AG04449 (cell line): ENCODE measurements around the gene CIPC.

ENCODE experiments used
- CTCF ChIA-PET: fragments of 350-600 bp; formaldehyde crosslinking; extraction: SDS; loops from one replicate; lab custom pipeline; 2021; ENCODE audit warnings: antibody characterized with exemption; lab: Yijun Ruan, JAX
- POLR2A ChIA-PET: fragments of 400-600, 350-600 bp; formaldehyde crosslinking; extraction: SDS; loops from one replicate; lab custom pipeline; 2020; ENCODE audit warnings: antibody characterized with exemption, inconsistent platforms; lab: Yijun Ruan, JAX
- DNase-seq: peaks from one replicate; pipeline ENCODE4 v3.0.0-alpha.2; 2010; ENCODE audit warnings: low read depth, low spot score
- H3K4me3 ChIP-seq: 2 replicates; pipeline ENCODE4 v1.5.1; 2011; ENCODE audit warnings: low read depth, mild to moderate bottlenecking, control low read depth, low read length
- TF ChIP-seq, protein P1 (sequence below): IDR thresholded peaks from one replicate; pipeline ENCODE4 v1.5.1; 2011; ENCODE audit warnings: mild to moderate bottlenecking, moderate library complexity, low read length, control low read depth, inconsistent platforms; ENCODE audit not compliant: insufficient read depth; ENCODE audit errors: missing control alignments

CIPC gene

DNA sequence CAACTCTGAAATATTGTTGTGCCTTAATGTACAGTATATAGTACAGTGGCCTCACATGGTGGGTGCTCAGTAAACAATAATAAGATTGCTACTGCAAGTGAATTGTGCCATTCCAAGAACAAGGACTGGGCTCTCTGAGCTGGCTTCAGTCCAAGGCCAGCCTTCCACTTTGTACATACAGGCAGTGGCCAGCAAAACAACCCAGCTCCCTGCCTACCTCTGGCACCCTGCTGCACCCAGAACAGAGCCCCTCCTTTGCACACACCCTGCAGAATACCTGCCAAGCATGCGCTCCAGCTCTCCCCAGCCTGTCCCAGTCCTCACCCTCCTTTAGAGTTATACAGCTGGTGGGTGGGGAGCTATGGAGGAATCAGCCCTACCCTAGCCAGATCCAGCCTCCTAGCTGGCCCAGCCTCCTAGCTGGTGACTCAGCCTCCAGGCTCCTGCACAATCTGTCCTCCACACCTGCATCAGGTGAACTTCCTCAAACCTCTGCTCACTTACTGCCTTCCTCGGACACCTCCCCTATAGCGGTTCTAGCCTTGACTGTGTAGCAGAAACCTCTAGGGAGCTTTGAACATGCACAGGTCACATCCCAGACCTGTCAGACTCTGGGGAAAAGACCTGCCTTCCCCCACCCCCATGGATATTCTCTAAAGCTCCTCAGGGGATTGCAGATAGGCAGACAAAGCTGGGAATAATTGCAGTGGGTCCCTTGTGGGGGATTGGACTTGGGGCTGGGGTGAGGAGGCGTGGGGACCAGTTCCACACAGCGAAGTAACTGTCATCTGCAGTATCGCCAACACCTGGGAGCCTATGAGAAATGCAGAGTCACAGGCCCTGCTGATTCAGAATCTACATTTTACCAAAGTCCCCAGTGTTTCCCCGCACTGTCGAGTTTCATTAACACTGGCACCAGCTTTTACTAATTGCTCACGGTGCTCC, 25.6 kb downstream of the CIPC start:
- ChIA-PET CTCF (interaction anchor here (1.0 to 7.6 kb wide), 17 partner anchors 9 to 272 kb away, joined by 3 to 72 read pairs (median 6); partner anchors contain the start of gene CIPC), POLR2A (interaction anchor here (0.6 kb wide), 1 partner anchor 192 kb away, joined by 3 read pairs; no protein-coding TSS in a partner anchor)
- no peak for DNase-seq
- TF ChIP-seq, protein P1, sequence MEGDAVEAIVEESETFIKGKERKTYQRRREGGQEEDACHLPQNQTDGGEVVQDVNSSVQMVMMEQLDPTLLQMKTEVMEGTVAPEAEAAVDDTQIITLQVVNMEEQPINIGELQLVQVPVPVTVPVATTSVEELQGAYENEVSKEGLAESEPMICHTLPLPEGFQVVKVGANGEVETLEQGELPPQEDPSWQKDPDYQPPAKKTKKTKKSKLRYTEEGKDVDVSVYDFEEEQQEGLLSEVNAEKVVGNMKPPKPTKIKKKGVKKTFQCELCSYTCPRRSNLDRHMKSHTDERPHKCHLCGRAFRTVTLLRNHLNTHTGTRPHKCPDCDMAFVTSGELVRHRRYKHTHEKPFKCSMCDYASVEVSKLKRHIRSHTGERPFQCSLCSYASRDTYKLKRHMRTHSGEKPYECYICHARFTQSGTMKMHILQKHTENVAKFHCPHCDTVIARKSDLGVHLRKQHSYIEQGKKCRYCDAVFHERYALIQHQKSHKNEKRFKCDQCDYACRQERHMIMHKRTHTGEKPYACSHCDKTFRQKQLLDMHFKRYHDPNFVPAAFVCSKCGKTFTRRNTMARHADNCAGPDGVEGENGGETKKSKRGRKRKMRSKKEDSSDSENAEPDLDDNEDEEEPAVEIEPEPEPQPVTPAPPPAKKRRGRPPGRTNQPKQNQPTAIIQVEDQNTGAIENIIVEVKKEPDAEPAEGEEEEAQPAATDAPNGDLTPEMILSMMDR = no peak
- H3K4me3 ChIP-seq = no peak overlapping the region

DNA sequence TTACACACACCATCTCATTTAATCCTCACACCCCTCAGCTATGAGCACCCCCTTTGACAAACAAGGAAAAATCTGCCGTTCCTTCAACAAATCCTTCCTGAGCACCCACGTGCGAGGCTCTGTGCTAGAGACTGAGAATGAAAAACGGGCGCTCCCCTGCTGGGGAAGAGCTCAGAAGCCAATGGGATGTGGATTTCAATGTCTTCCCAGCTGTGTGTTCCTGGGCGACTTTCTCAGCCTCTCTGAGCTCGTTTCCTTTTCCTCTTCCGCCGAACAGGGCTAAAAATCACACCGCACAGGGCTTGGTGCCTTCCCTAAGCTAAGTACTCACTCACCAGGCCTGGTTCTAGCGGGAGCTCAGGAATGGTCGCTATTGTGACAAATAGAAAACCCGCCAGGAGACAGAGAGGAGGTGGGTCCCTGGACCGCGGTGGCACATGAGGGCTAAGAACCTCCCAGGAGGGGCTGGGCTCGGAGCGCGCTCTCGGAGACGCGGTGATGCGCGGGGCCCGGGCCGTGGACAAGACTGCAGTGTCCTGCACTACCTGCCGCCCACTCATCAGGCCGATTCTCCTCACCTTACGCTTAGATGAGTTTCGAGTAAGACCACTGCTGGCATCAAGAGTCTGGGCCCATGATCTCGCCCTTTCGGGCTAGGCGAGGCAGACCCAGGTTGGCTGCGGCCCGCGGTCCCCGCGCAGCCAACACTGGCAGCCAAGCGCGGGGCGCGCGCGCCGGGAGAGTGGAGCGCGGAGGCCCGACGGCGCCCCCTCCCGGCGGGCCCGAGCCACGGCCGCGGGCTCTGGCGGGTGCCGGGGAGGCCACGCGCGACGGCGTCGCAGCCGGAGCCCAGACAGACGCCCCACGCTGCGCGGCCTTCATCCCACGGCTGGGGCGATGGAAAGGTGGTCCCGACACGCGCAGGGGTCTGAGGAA, 26.6 kb downstream of the CIPC start:
- ChIA-PET POLR2A (interaction anchor here (0.6 kb wide), 1 partner anchor 192 kb away, joined by 3 read pairs; no protein-coding TSS in a partner anchor), CTCF (interaction anchor here (0.9 to 7.6 kb wide), 20 partner anchors 9 to 273 kb away, joined by 3 to 72 read pairs (median 6); partner anchors contain the start of gene CIPC)
- H3K4me3 ChIP-seq = peak overlapping the region; percentile 58
- TF ChIP-seq, protein P1 = peak; percentile 16
- no peak for DNase-seq

DNA sequence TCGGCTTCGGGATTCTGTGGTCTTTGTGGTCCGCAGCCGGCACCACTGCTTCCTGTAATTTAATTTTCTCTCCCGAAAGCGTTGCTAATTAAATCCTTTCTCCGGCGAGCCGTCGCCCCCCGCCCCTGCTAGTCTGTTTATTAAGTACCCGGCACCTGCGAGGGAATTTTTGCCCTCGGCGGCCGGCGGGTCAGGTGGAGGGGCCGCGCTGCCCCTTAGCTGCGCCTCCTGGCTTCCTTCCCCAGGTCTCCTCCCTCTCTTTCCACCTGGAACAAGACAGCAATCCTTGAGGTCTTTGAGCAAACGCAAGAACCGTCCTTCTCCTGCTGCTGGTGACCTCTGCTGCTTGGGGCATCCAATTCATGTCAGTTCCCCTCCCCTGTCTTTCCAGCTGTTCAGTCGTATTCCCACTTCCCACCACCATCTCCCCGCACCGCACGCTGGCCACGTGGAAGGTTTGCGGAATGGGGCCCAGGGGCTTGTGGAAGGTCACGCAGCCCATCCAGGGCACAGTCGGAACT, 27.3 kb downstream of the CIPC start:
- CTCF ChIA-PET = interaction anchor here (0.9 to 7.6 kb wide), 8 partner anchors 8 to 251 kb away, joined by 3 to 72 read pairs (median 4); partner anchors contain the start of genes CIPC and ZDHHC22
- DNase-seq = no peak
- peak overlapping the region; percentile 29 for H3K4me3 ChIP-seq
- TF ChIP-seq, protein P1 = no peak
- POLR2A ChIA-PET = no interaction called here

DNA sequence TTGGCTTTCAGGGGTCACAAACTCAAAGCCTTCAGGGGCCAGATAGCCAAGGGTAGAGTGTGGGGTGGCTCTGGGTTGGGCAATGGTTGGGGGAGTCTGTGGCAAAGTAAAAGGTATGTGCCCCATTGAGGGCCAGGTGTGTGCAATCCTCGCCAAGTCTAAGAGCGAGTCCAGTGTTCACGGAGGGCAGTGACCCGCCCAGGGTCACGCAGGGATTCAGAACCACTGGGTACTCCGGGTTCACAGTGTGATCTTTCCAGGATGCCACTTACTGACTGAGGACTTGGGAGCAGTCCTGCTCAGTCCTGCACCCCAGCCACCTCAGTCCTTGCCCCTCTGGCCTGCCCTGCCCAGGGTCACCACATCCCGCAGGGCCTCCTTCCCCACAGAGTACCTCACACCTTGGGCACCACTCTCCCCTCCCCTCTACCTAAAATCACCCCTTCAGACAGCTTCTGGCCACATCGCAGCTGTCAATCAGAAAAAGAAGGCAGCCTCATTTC, 27.8 kb downstream of the CIPC start:
- ChIA-PET CTCF (interaction anchor here (0.9 to 7.6 kb wide), 8 partner anchors 8 to 252 kb away, joined by 3 to 72 read pairs (median 4); partner anchors contain the start of genes CIPC and ZDHHC22), POLR2A (no interaction called here)

DNA sequence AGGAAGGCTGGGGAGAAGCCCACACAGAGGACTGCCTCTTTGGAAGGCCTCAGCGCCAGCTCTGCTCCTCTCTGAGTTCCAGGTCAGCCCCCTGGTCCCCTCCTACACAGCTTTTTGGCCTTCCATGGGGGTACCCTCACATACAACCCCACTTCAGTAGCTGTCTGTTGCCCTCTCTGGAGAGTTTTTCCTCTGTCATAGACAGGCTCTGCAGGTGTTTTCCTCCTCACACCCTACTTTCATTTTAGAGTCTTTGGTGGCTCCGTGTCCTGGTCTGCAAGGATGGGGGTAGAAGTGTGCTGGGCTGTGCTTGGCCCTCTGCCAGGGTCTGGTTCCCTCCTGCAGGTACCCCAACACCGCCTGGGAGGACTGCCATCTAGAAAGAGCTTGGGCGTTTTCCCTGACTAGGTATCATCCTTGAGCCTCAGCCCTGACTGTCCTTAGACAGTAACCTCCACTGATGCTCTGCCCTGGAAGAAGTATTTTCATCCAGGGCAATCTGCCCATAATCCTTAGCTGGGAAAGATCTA, 28.5 kb downstream of the CIPC start:
- ChIA-PET POLR2A (no interaction called here), CTCF (interaction anchor here (0.7 to 7.6 kb wide), 9 partner anchors 9 to 252 kb away, joined by 3 to 72 read pairs (median 4); partner anchors contain the start of genes CIPC and ZDHHC22)
- no peak for DNase-seq
- TF ChIP-seq, protein P1 = no peak
- H3K4me3 ChIP-seq = no peak overlapping the region

More for the DNA sequence above, 27.8 kb downstream of the CIPC start:
- TF ChIP-seq, protein P1 = no peak
- no peak overlapping the region for H3K4me3 ChIP-seq
- DNase-seq = no peak
